IMR-90 (cell line): Measurements from ENCODE around the gene STT3A.

Source experiments
- CEBPB ChIP-seq: IDR thresholded peaks from 2 replicates; pipeline ENCODE4 v1.6.1; 2012; ENCODE audit warnings: low read depth, low read length, improper control_type of control experiment
- CTCF ChIP-seq: conservative IDR thresholded peaks from 2 replicates; pipeline ENCODE4 v1.5.1; 2012; ENCODE audit warnings: mild to moderate bottlenecking, low read depth, low read length, improper control_type of control experiment
- FOS ChIP-seq: fragments of 150-350 bp; IDR thresholded peaks from 2 replicates; pipeline ENCODE4 v1.6.1; 2016; ENCODE audit warnings: low read depth, low read length
- MAZ ChIP-seq: IDR thresholded peaks from 2 replicates; pipeline ENCODE4 v1.6.1; 2012; ENCODE audit warnings: low read depth, mild to moderate bottlenecking, low read length, improper control_type of control experiment, moderate library complexity, borderline replicate concordance
- MXI1 ChIP-seq: IDR thresholded peaks from 2 replicates; pipeline ENCODE4 v1.6.1; 2012; ENCODE audit warnings: low read depth, mild to moderate bottlenecking, low read length, moderate library complexity, borderline replicate concordance
- POLR2A ChIP-seq: IDR thresholded peaks from 2 replicates; pipeline ENCODE4 v1.6.1; 2012; ENCODE audit warnings: mild to moderate bottlenecking, low read depth, low read length
- RAD21 ChIP-seq: IDR thresholded peaks from 2 replicates; pipeline ENCODE4 v1.6.1; 2012; ENCODE audit warnings: low read length, improper control_type of control experiment
- RCOR1 ChIP-seq: IDR thresholded peaks from 2 replicates; pipeline ENCODE4 v1.6.1; 2012; ENCODE audit warnings: mild to moderate bottlenecking, low read length, improper control_type of control experiment; ENCODE audit not compliant: insufficient replicate concordance
- SMC3 ChIP-seq: fragments of 150-350 bp; IDR thresholded peaks from 2 replicates; pipeline ENCODE4 v1.6.1; 2016; ENCODE audit warnings: low read depth, mild to moderate bottlenecking, antibody characterized with exemption, low read length, moderate library complexity
- USF2 ChIP-seq: fragments of 150-350 bp; IDR thresholded peaks from 2 replicates; pipeline ENCODE4 v1.6.1; 2017; ENCODE audit warnings: mild to moderate bottlenecking, antibody characterized with exemption, low read length, low read depth

- TF ChIP-seq CEBPB (no peak), CTCF (no peak), MXI1 (no peak), MAZ (no peak), RAD21 (no peak), POLR2A (no peak), SMC3 (no peak), USF2 (no peak), RCOR1 (no peak), FOS (no peak)
These were observed 45.2 kb downstream of the STT3A start for GRCh38 chr11:125637840-125638239.
